Nephron progenitor cell (in vitro differentiated cells): ENCODE measurements around the gene SLC24A4.

ENCODE experiments used
- DNase-seq: peaks from one replicate; pipeline ENCODE4 v3.0.0; 2021
- H3K27ac Mint-ChIP-seq: 2 replicates; pipeline ENCODE4 v1.8.0; 2021; ENCODE audit warnings: mild to moderate bottlenecking, moderate library complexity, mixed read lengths
- H3K27me3 Mint-ChIP-seq: 2 replicates; pipeline ENCODE4 v1.8.0; 2021; ENCODE audit warnings: mild to moderate bottlenecking, low read depth, mixed read lengths; ENCODE audit not compliant: poor library complexity
- H3K36me3 Mint-ChIP-seq: 2 replicates; pipeline ENCODE4 v1.8.0; 2021; ENCODE audit warnings: low read depth, mixed read lengths
- H3K4me1 Mint-ChIP-seq: 2 replicates; pipeline ENCODE4 v1.8.0; 2021; ENCODE audit warnings: mixed read lengths
- H3K4me3 Mint-ChIP-seq: 2 replicates; pipeline ENCODE4 v1.8.0; 2021; ENCODE audit warnings: mild to moderate bottlenecking, moderate library complexity, mixed read lengths
- H3K9me3 Mint-ChIP-seq: 2 replicates; pipeline ENCODE4 v1.8.0; 2021; ENCODE audit warnings: mild to moderate bottlenecking, moderate library complexity, mixed read lengths
- TF ChIP-seq, protein P1 (sequence below): fragments of 200-600 bp; sonication (generic); IDR thresholded peaks from 2 replicates; pipeline ENCODE4 v1.5.0; 2021; ENCODE audit warnings: antibody characterized with exemption

The SLC24A4 gene

DNA sequence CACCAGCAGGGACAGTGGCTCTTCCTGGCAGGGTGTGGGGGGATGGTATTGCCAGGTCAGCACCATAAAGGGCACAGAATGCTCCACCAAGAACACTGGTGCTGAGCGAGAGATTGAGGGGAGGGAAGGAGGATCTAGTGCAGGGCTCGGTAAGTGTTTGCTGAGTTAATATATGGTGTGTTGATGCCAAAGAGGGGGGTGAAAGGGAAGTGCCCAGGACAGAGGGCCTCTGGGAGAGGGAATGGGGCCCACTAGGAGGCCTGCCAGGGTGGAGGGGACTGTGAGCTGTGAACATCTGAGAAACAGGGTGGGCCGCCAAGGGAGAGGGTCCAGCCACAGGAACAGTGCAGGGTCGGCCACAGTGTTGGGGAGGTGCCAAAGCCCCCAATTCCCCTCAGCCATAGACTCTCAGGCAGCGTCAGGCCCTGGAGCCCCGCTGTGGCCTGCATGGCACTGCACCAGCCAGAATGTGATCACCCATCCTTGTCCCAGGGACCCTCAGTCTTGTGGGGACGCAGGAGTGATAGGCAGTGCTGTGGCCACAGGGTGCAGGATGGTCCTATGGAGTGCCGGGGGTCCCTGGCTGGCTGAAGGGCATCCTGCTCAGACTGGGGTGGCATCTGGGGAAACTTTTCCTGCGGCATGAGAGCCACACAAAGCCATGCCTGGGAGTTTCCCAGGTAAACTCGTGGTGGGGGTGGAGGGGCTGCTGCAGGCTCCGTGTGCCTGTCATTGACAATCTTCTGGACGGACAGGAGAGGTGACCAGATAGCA is 202.5 kb downstream of the SLC24A4 start:
- no peak overlapping the region for H3K27ac Mint-ChIP-seq
- no peaks in the 10 kb centered on the region for H3K27me3 Mint-ChIP-seq
- no peaks in the 10 kb centered on the region for H3K9me3 Mint-ChIP-seq
- peaks cover 5% of the 10 kb centered on the region for H3K4me1 Mint-ChIP-seq
- TF ChIP-seq, protein P1, sequence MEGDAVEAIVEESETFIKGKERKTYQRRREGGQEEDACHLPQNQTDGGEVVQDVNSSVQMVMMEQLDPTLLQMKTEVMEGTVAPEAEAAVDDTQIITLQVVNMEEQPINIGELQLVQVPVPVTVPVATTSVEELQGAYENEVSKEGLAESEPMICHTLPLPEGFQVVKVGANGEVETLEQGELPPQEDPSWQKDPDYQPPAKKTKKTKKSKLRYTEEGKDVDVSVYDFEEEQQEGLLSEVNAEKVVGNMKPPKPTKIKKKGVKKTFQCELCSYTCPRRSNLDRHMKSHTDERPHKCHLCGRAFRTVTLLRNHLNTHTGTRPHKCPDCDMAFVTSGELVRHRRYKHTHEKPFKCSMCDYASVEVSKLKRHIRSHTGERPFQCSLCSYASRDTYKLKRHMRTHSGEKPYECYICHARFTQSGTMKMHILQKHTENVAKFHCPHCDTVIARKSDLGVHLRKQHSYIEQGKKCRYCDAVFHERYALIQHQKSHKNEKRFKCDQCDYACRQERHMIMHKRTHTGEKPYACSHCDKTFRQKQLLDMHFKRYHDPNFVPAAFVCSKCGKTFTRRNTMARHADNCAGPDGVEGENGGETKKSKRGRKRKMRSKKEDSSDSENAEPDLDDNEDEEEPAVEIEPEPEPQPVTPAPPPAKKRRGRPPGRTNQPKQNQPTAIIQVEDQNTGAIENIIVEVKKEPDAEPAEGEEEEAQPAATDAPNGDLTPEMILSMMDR = no peak
- no peak for DNase-seq
- no peak overlapping the region for H3K4me3 Mint-ChIP-seq
- H3K36me3 Mint-ChIP-seq = no peaks in the 10 kb centered on the region

DNA sequence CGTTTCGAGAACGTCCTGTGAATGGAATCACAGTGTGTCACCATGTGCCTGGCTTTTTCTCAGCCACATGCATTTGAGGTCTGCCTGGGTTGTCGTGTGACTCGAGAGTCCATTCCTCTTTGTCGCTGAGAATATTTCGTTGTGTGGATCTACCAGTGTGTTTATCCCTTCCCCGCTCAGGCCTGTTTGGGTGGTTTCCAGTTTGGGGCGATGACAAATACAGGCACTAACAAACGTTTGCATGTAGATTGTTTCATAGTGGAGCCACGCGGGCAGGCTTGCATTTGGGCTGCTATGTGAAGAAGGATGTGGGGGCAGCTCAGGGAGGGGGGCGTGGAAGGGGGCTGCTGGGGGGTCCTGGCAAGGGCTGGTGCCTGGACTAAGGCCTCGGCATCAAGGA is 204.8 kb downstream of the SLC24A4 start:
- no peaks in the 10 kb centered on the region for H3K4me1 Mint-ChIP-seq
- peak overlapping the region; percentile 64 for H3K27ac Mint-ChIP-seq

DNA sequence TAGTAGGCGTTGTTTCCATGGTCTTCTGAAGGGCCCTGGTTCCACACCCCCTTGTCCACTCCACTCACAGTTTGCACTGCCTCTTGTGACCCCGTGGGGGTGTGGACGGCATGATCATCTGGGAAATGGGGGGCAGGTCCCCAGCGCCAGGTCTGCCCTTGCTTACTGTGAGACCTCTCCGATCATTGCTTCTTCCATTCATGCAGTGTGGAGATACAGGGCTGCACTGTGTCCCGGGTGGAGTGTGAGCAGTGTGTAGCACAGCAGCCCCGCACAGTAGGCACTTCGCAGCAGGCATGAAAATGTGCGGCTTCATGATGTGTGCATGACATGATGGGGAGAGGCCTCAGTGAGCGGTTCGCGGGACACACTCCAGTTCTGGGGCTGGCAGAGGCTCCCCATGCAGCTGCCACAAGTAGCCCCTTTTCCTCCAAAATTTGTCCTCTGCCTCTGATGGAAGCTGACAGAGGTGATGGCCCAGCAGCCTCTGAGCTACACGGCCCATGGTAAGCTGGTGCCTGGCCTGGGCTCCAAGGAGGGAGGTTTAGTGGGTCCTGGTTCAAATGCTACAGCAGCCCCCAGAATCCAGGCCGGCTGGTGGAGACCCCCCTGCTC is 205.6 kb downstream of the SLC24A4 start:
- H3K27me3 Mint-ChIP-seq = peaks cover 2% of the 10 kb centered on the region
- TF ChIP-seq, protein P1 = no peak
- no peaks in the 10 kb centered on the region for H3K4me1 Mint-ChIP-seq
- H3K36me3 Mint-ChIP-seq = no peaks in the 10 kb centered on the region
- no peak overlapping the region for H3K27ac Mint-ChIP-seq
- no peak overlapping the region for H3K4me3 Mint-ChIP-seq
- DNase-seq = no peak
- no peaks in the 10 kb centered on the region for H3K9me3 Mint-ChIP-seq

More for the DNA sequence above, 204.8 kb downstream of the SLC24A4 start:
- DNase-seq = no peak
- H3K27me3 Mint-ChIP-seq = peaks cover under 1% of the 10 kb centered on the region
- TF ChIP-seq, protein P1 = no peak
- H3K9me3 Mint-ChIP-seq = no peaks in the 10 kb centered on the region
- H3K36me3 Mint-ChIP-seq = no peaks in the 10 kb centered on the region
- no peak overlapping the region for H3K4me3 Mint-ChIP-seq

DNA sequence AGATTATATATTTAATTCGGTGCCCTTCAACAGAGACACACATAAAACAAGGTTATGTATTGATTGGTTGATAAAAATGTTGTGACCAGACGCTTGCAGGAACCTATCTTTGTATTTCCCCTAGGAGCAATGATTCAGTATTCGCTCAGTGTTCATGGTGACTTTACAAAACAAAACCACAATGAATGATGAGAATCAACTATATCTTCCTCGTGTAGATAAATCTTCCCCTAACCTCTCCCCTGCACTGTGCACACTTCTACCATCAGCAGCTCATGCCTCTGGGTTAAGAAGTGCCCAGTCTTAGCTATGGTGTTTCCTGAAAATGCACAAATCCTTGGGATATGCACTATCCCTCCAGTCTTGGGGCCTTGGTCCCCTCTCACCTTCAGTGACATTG is 206.9 kb downstream of the SLC24A4 start:
- Mint-ChIP-seq H3K27me3 (peaks cover 2% of the 10 kb centered on the region), H3K27ac (no peak overlapping the region), H3K4me1 (peaks cover 1% of the 10 kb centered on the region), H3K36me3 (no peaks in the 10 kb centered on the region), H3K4me3 (no peak overlapping the region), H3K9me3 (no peaks in the 10 kb centered on the region)
- no peak for DNase-seq
- TF ChIP-seq, protein P1 = no peak

DNA sequence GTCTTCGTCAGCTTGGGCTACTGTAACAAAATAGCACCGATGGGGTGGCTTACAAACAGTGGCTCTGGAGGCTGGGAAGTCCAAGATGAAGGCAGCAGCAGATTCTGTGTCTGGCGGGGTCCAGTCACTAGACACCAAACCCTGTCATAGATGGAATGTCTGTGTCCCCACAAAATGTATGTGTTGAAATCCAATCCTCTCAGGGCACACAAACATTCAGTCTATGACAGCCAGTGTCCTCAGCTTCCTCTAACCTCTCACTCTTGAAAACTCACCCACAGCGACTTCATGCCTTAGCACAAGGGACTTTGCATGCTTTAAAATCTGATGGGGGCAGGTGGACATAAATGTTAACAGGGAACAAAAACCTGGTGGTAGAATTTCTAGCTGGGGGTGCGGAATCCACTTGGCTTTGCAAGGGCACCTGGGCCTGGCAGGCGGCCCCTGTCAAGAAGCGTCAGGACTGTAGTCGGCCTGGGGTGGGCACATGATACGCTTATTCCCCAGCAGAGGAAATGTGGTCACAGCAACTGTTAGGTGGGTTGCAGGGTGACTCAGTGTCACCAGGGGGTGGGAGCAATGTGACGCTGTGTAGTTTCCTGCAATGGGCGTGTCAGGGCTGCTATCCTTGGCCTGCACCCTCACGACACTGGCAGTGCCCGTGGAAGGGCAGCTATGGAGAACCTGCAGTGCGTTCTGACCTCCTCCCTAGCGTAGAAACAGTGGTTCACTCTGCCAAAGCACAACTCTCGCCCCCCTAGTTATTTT is 208.3 kb downstream of the SLC24A4 start:
- no peaks in the 10 kb centered on the region for H3K9me3 Mint-ChIP-seq
- peaks cover 2% of the 10 kb centered on the region for H3K27me3 Mint-ChIP-seq
- no peaks in the 10 kb centered on the region for H3K36me3 Mint-ChIP-seq
- TF ChIP-seq, protein P1 = no peak
- peaks cover 7% of the 10 kb centered on the region for H3K4me1 Mint-ChIP-seq
- no peak overlapping the region for H3K27ac Mint-ChIP-seq
- DNase-seq = no peak
- no peak overlapping the region for H3K4me3 Mint-ChIP-seq
